ENCODE measurements around the gene CENPB. TPM values are rescaled to one million over a fixed set of nuclear protein-coding genes. Genes with fewer than 3 reads are reported as not detected.
"Not testable (repeated sequence)": the region's sequence is repeated elsewhere in the genome, so short reads cannot be mapped to it uniquely, and the experiment has no call there.

CENPB gene
- polyA plus RNA-seq, 1 of the 3 experiments (the other 2 are of a cell fraction) = 41.2 TPM

DNA sequence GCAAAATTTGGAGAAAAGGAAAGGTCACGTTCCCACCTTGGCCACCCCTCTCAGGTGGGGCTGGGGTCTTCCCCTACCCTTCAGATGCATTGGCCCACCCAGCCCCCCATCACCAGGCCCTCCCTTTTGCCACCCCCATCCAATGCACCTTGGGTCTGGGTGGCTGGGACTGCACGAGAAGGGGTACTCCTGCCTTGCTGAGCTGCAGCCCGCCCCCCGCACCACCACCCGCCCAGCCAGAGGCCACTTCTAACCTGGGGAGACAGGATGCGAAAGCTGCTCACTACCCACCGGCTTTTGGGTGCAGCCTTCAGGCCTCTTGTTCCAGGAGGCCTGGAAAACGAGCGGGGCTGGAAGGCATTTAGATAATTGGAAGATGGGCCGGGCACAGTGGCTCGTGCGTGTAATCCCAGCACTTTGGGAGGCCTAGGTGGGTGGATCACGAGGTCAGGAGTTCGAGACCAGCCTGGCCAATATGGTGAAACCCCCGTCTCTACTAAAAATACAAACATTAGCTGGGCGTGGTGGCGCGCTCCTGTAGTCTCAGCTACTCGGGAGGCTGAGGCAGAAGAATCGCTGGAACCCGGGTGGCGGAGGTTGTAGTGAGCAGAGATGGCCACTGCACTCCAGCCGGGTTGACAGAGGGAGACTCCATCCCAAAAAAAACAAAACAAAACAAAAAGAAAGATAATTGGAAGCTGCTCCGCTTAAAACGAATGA lies 8.3 kb upstream of the CENPB start:
- POLR2A ChIA-PET = interaction anchor here (1.4 to 1.5 kb wide), 2 partner anchors 27 to 52 kb away, joined by 6 to 7 read pairs; partner anchors contain the start of genes ADISSP and MAVS
- Histone ChIP-seq H3K4me3 (ENCODE audit: low read depth in 2 of 2, low read length in 1 of 2) (peak overlapping the region; percentile 72 to 80), H4K20me1 (ENCODE audit: insufficient read depth) (no peaks in the 10 kb centered on the region), H2AFZ (ENCODE audit: low read depth) (peak overlapping the region; percentile 90), H3K9ac (peak overlapping the region; percentile 94), H3K9me2 (no peaks in the 10 kb centered on the region), H3K4me1 (ENCODE audit: control insufficient read depth in 1 of 2, insufficient read depth in 2 of 2, low read depth in 1 of 2, low read length in 1 of 2) (peaks cover 17 to 32% of the 10 kb centered on the region in 2 experiments; a peak in 3 of 4 replicates), H3F3A (replicated peaks; ENCODE audit: insufficient read depth) (no peaks in the 10 kb centered on the region), H3K36me3 (replicated peaks in 1 of 2; ENCODE audit: control insufficient read depth in 1 of 2, insufficient read depth in 2 of 2, low read length in 1 of 2) (peaks cover 12% of the 10 kb centered on the region in 2 experiments), H3K4me2 (peak overlapping the region; percentile 98), H3K27ac (ENCODE audit: low read depth in 2 of 2, low read length in 1 of 2) (peak overlapping the region; percentile 91 to 96), H3K9me3 (no peaks in the 10 kb centered on the region), H3K27me3 (ENCODE audit: insufficient read depth) (no peaks in the 10 kb centered on the region), H3K79me2 (ENCODE audit: insufficient read depth) (peaks cover 41% of the 10 kb centered on the region)
- DNase-seq = peak; percentile 10
- WGBS (ENCODE audit: low lambda C conversion rate) = 92% methylated on average over 25 of the region's 25 CpGs
- TF ChIP-seq, protein P1, sequence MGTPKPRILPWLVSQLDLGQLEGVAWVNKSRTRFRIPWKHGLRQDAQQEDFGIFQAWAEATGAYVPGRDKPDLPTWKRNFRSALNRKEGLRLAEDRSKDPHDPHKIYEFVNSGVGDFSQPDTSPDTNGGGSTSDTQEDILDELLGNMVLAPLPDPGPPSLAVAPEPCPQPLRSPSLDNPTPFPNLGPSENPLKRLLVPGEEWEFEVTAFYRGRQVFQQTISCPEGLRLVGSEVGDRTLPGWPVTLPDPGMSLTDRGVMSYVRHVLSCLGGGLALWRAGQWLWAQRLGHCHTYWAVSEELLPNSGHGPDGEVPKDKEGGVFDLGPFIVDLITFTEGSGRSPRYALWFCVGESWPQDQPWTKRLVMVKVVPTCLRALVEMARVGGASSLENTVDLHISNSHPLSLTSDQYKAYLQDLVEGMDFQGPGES (IDR thresholded peaks at IDR 0.05; ENCODE audit: low read depth, low read length) = no peak
- TF ChIP-seq RAD21 (IDR thresholded peaks at IDR 0.05; ENCODE audit: low read length) (no peak), RFX5 (IDR thresholded peaks at IDR 0.05; ENCODE audit: low read length) (no peak), YY1 (IDR thresholded peaks at IDR 0.05; ENCODE audit: low read depth) (no peak), FOXM1 (IDR thresholded peaks at IDR 0.05; ENCODE audit: low read depth) (no peak), MXI1 (IDR thresholded peaks at IDR 0.05; ENCODE audit: low read depth, low read length) (no peak), TAF1 (IDR thresholded peaks at IDR 0.05; ENCODE audit: borderline replicate concordance, low read depth, low read length) (no peak)
- CTCF ChIA-PET = interaction anchor here (0.7 to 3.5 kb wide), 8 partner anchors 8 to 290 kb away, joined by 3 to 51 read pairs (median 8); partner anchors contain the start of genes AP5S1, CENPB and SPEF1

DNA sequence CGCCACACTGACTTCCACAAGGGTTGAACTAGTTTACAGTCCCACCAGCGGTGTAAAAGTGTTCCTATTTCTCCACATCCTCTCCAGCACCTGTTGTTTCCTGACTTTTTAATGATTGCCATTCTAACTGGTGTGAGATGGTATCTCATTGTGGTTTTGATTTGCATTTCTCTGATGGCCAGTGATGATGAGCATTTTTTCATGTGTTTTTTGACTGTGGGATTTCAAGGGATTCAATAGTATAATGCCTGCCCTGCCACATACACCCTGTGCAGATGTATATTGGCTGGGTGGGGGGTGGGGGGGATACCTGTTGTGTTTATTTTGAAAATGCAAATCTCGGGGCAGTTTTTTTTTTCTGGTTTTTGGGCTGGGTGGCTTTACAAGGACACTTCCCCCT lies 7.6 kb upstream of the CENPB start:
- H3K27ac ChIP-seq (ENCODE audit: low read depth in 2 of 2, low read length in 1 of 2); H3K9me3 ChIP-seq; POLR2A ChIA-PET; H3F3A ChIP-seq (replicated peaks; ENCODE audit: insufficient read depth); H3K27me3 ChIP-seq (ENCODE audit: insufficient read depth); H2AFZ ChIP-seq (ENCODE audit: low read depth); H3K9ac ChIP-seq; H3K9me2 ChIP-seq; H4K20me1 ChIP-seq (ENCODE audit: insufficient read depth); DNase-seq; H3K4me3 ChIP-seq (ENCODE audit: low read depth in 2 of 2, low read length in 1 of 2); H3K4me2 ChIP-seq: not testable (repeated sequence)
- peaks cover 36% of the 10 kb centered on the region for H3K79me2 ChIP-seq (ENCODE audit: insufficient read depth)
- peaks cover 12% of the 10 kb centered on the region in 2 experiments for H3K36me3 ChIP-seq (replicated peaks in 1 of 2; ENCODE audit: control insufficient read depth in 1 of 2, insufficient read depth in 2 of 2, low read length in 1 of 2)
- WGBS (ENCODE audit: low lambda C conversion rate) = 100% methylated on average over 1 of the region's 3 CpGs
- peaks cover 17 to 26% of the 10 kb centered on the region in 2 experiments; a peak in 3 of 4 replicates for H3K4me1 ChIP-seq (ENCODE audit: control insufficient read depth in 1 of 2, insufficient read depth in 2 of 2, low read depth in 1 of 2, low read length in 1 of 2)
- CTCF ChIA-PET = interaction anchor here (1.7 to 3.5 kb wide), 4 partner anchors 8 to 61 kb away, joined by 5 to 51 read pairs (median 18); partner anchors contain the start of genes AP5S1, CENPB and SPEF1

DNA sequence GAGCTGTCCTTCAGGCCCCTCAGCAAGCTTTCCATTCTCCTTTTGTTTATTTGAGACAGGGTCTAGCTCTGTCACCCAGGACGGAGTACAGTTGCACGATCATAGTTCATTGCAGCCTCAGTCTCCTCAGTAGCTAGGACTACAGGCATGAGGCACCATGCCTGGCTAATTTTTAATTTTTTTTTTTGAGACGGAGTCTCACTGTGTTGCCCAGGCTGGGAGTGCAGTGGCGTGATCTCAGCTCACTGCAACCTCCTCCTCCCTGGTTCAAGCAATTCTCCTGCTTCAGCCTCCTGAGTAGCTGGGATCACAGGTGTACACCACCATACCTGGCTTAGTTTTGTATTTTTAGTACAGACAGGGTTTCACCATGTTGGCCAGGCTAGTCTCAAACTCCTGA lies 2.7 kb upstream of the CENPB start:
- H3K4me2 ChIP-seq = not testable (repeated sequence)

More for the DNA sequence above, 2.7 kb upstream of the CENPB start:
- H3F3A ChIP-seq (replicated peaks; ENCODE audit: insufficient read depth); POLR2A ChIA-PET; H3K4me3 ChIP-seq (ENCODE audit: low read depth in 2 of 2, low read length in 1 of 2); H3K27me3 ChIP-seq (ENCODE audit: insufficient read depth); H3K9ac ChIP-seq; DNase-seq; H3K9me2 ChIP-seq; H3K9me3 ChIP-seq; H3K36me3 ChIP-seq (replicated peaks in 1 of 2; ENCODE audit: control insufficient read depth in 1 of 2, insufficient read depth in 2 of 2, low read length in 1 of 2); H3K27ac ChIP-seq (ENCODE audit: low read depth in 2 of 2, low read length in 1 of 2): not testable (repeated sequence)
- Histone ChIP-seq H3K4me1 (ENCODE audit: control insufficient read depth in 1 of 2, insufficient read depth in 2 of 2, low read depth in 1 of 2, low read length in 1 of 2) (peaks cover 19 to 21% of the 10 kb centered on the region in 2 experiments; a peak in 3 of 4 replicates), H3K79me2 (ENCODE audit: insufficient read depth) (peaks cover 20% of the 10 kb centered on the region), H2AFZ (ENCODE audit: low read depth) (0 out of 2 replicates have a peak overlapping the region, but pooled peaks have one; percentile 63), H4K20me1 (ENCODE audit: insufficient read depth) (peaks cover 19% of the 10 kb centered on the region)
- CTCF ChIA-PET = interaction anchor here (0.6 to 6.4 kb wide), 5 partner anchors 24 to 244 kb away, joined by 3 to 161 read pairs (median 42); partner anchors contain the start of gene AP5S1
- WGBS (ENCODE audit: low lambda C conversion rate) = 84% methylated on average over 4 of the region's 4 CpGs
